Memory B cell (primary cell): ENCODE data around the gene ITPR3.

Experiments used
- ATAC-seq: fragments of 150-1000 bp; cut with Tn5 transposase; 2 replicates; pipeline ENCODE4 v1.10.0; 2021; ENCODE audit warnings: low read depth, mild to moderate bottlenecking, moderate library complexity
- DNase-seq, 2 donors: peaks; one replicate each; pipeline ENCODE4 v3.0.0; 2022; ENCODE audit warnings: low spot score in 2 of 2
- H3K27ac Mint-ChIP-seq: one replicate; pipeline ENCODE4 v1.8.0; 2022; ENCODE audit warnings: mild to moderate bottlenecking, moderate library complexity, mixed read lengths
- H3K27me3 Mint-ChIP-seq: one replicate; pipeline ENCODE4 v1.8.0; 2022; ENCODE audit warnings: mixed read lengths
- H3K36me3 Mint-ChIP-seq: one replicate; pipeline ENCODE4 v1.8.0; 2022; ENCODE audit warnings: mild to moderate bottlenecking, mixed read lengths
- H3K4me1 Mint-ChIP-seq: one replicate; pipeline ENCODE4 v1.8.0; 2022; ENCODE audit warnings: mixed read lengths
- H3K4me3 Mint-ChIP-seq: one replicate; pipeline ENCODE4 v1.8.0; 2022; ENCODE audit warnings: mild to moderate bottlenecking, moderate library complexity, mixed read lengths
- H3K9me3 Mint-ChIP-seq: one replicate; pipeline ENCODE4 v1.8.0; 2022; ENCODE audit warnings: mixed read lengths

ITPR3 gene

GRCh38 chr6:33668914-33669313 is 47.8 kb downstream of the ITPR3 start:
- no peaks in the 10 kb centered on the region for H3K27me3 Mint-ChIP-seq
- H3K27ac Mint-ChIP-seq, result peak overlapping the region; percentile 94
- H3K4me1 Mint-ChIP-seq, result peaks cover 17% of the 10 kb centered on the region
- peaks cover 27% of the 10 kb centered on the region for H3K36me3 Mint-ChIP-seq
- no peaks in the 10 kb centered on the region for H3K9me3 Mint-ChIP-seq
- no peak overlapping the region for H3K4me3 Mint-ChIP-seq
- DNase-seq (peak; percentile 48 to 66), ATAC-seq (peak; percentile 99)

GRCh38 chr6:33670086-33670660 is 49.1 kb downstream of the ITPR3 start:
- no peaks in the 10 kb centered on the region for H3K27me3 Mint-ChIP-seq
- ATAC-seq (no peak), DNase-seq (no peak)
- H3K4me1 Mint-ChIP-seq, result peaks cover 17% of the 10 kb centered on the region
- no peaks in the 10 kb centered on the region for H3K9me3 Mint-ChIP-seq
- peaks cover 31% of the 10 kb centered on the region for H3K36me3 Mint-ChIP-seq
- peak overlapping the region; percentile 27 for H3K4me3 Mint-ChIP-seq
- peak overlapping the region; percentile 94 for H3K27ac Mint-ChIP-seq

- Mint-ChIP-seq H3K36me3 (peaks cover 31% of the 10 kb centered on the region), H3K9me3 (no peaks in the 10 kb centered on the region), H3K4me1 (peaks cover 17% of the 10 kb centered on the region), H3K4me3 (no peak overlapping the region), H3K27me3 (no peaks in the 10 kb centered on the region), H3K27ac (no peak overlapping the region)
- ATAC-seq (no peak), DNase-seq (no peak)
These were observed 50.0 kb downstream of the ITPR3 start for GRCh38 chr6:33670971-33671743.

- Mint-ChIP-seq H3K4me3 (no peak overlapping the region), H3K4me1 (peaks cover 17% of the 10 kb centered on the region), H3K27ac (peak overlapping the region; percentile 68), H3K9me3 (no peaks in the 10 kb centered on the region), H3K36me3 (peaks cover 34% of the 10 kb centered on the region), H3K27me3 (no peaks in the 10 kb centered on the region)
- DNase-seq, result no peak
- no peak for ATAC-seq
These were observed 50.6 kb downstream of the ITPR3 start for GRCh38 chr6:33671744-33672072.

- Mint-ChIP-seq H3K36me3 (peaks cover 36% of the 10 kb centered on the region), H3K4me1 (peaks cover 20% of the 10 kb centered on the region), H3K4me3 (no peak overlapping the region), H3K27me3 (no peaks in the 10 kb centered on the region), H3K27ac (no peak overlapping the region), H3K9me3 (no peaks in the 10 kb centered on the region)
- ATAC-seq (no peak), DNase-seq (no peak)
These were observed 51.7 kb downstream of the ITPR3 start for GRCh38 chr6:33672808-33673207.

GRCh38 chr6:33673851-33674250 is 52.7 kb downstream of the ITPR3 start:
- Mint-ChIP-seq H3K27ac (peak overlapping the region; percentile 33), H3K27me3 (no peaks in the 10 kb centered on the region), H3K36me3 (peaks cover 35% of the 10 kb centered on the region), H3K4me1 (peaks cover 18% of the 10 kb centered on the region), H3K9me3 (no peaks in the 10 kb centered on the region), H3K4me3 (no peak overlapping the region)
- ATAC-seq, result no peak
- DNase-seq, result no peak

- ATAC-seq (no peak), DNase-seq (no peak)
- no peaks in the 10 kb centered on the region for H3K27me3 Mint-ChIP-seq
- H3K4me3 Mint-ChIP-seq, result no peak overlapping the region
- peaks cover 8% of the 10 kb centered on the region for H3K4me1 Mint-ChIP-seq
- H3K36me3 Mint-ChIP-seq, result peaks cover 37% of the 10 kb centered on the region
- H3K27ac Mint-ChIP-seq, result no peak overlapping the region
- H3K9me3 Mint-ChIP-seq, result no peaks in the 10 kb centered on the region
These were observed 54.8 kb downstream of the ITPR3 start for GRCh38 chr6:33675968-33676367.

- no peak overlapping the region for H3K27ac Mint-ChIP-seq
- DNase-seq, result no peak
These were observed 55.5 kb downstream of the ITPR3 start for GRCh38 chr6:33676416-33677142.

GRCh38 chr6:33677143-33677660 is 56.1 kb downstream of the ITPR3 start:
- peak overlapping the region; percentile 22 for H3K27ac Mint-ChIP-seq
- H3K36me3 Mint-ChIP-seq, result peaks cover 36% of the 10 kb centered on the region
- H3K4me3 Mint-ChIP-seq, result no peak overlapping the region
- no peak for DNase-seq
- H3K27me3 Mint-ChIP-seq, result no peaks in the 10 kb centered on the region
- no peaks in the 10 kb centered on the region for H3K9me3 Mint-ChIP-seq
- no peak for ATAC-seq
- H3K4me1 Mint-ChIP-seq, result peaks cover 8% of the 10 kb centered on the region

More at GRCh38 chr6:33676416-33677142, 55.5 kb downstream of the ITPR3 start:
- no peaks in the 10 kb centered on the region for H3K9me3 Mint-ChIP-seq
- no peak overlapping the region for H3K4me3 Mint-ChIP-seq
- no peaks in the 10 kb centered on the region for H3K27me3 Mint-ChIP-seq
- peaks cover 8% of the 10 kb centered on the region for H3K4me1 Mint-ChIP-seq
- peaks cover 39% of the 10 kb centered on the region for H3K36me3 Mint-ChIP-seq
- no peak for ATAC-seq

- ATAC-seq, result no peak
- peaks cover 8% of the 10 kb centered on the region for H3K4me1 Mint-ChIP-seq
- peak overlapping the region; percentile 22 for H3K27ac Mint-ChIP-seq
- peaks cover 41% of the 10 kb centered on the region for H3K36me3 Mint-ChIP-seq
- no peaks in the 10 kb centered on the region for H3K9me3 Mint-ChIP-seq
- no peaks in the 10 kb centered on the region for H3K27me3 Mint-ChIP-seq
- no peak for DNase-seq
- no peak overlapping the region for H3K4me3 Mint-ChIP-seq
These were observed 56.6 kb downstream of the ITPR3 start for GRCh38 chr6:33677689-33678088.

- ATAC-seq, result no peak
- peaks cover 42% of the 10 kb centered on the region for H3K36me3 Mint-ChIP-seq
These were observed 57.3 kb downstream of the ITPR3 start for GRCh38 chr6:33678233-33678931.

GRCh38 chr6:33678932-33679490 is 57.9 kb downstream of the ITPR3 start:
- H3K4me3 Mint-ChIP-seq, result no peak overlapping the region
- H3K27ac Mint-ChIP-seq, result no peak overlapping the region
- DNase-seq (no peak), ATAC-seq (no peak)
- no peaks in the 10 kb centered on the region for H3K27me3 Mint-ChIP-seq
- H3K9me3 Mint-ChIP-seq, result no peaks in the 10 kb centered on the region
- peaks cover 43% of the 10 kb centered on the region for H3K36me3 Mint-ChIP-seq
- H3K4me1 Mint-ChIP-seq, result peaks cover 8% of the 10 kb centered on the region

More at GRCh38 chr6:33678233-33678931, 57.3 kb downstream of the ITPR3 start:
- H3K27ac Mint-ChIP-seq, result no peak overlapping the region
- H3K9me3 Mint-ChIP-seq, result no peaks in the 10 kb centered on the region
- H3K27me3 Mint-ChIP-seq, result no peaks in the 10 kb centered on the region
- peaks cover 8% of the 10 kb centered on the region for H3K4me1 Mint-ChIP-seq
- DNase-seq, result no peak
- H3K4me3 Mint-ChIP-seq, result no peak overlapping the region

GRCh38 chr6:33679761-33680160 is 58.6 kb downstream of the ITPR3 start:
- Mint-ChIP-seq H3K4me1 (peaks cover 8% of the 10 kb centered on the region), H3K4me3 (no peak overlapping the region), H3K9me3 (no peaks in the 10 kb centered on the region), H3K36me3 (peaks cover 42% of the 10 kb centered on the region), H3K27me3 (no peaks in the 10 kb centered on the region), H3K27ac (no peak overlapping the region)
- DNase-seq, result no peak
- no peak for ATAC-seq
